ENCODE data around the gene LCE3D. TPM values are rescaled to one million over a fixed set of nuclear protein-coding genes. Genes with fewer than 3 reads are reported as not detected.

Gene LCE3D
- total RNA-seq (2021): not detected in 3 replicates
- not detected for Bru-seq, nascent RNA
- long read RNA-seq, experiment 1: 0 reads
- long read RNA-seq, experiment 2: 0 reads
- long read RNA-seq, experiment 3: 0 reads

GRCh38 chr1:152580433-152580832 lies at the start of gene LCE3D:
Gene LCE3D, minus strand, starts transcription at chr1:152580516. Its CDS starts 580 bp downstream, at chr1:152579936.
- POLR2A ChIA-PET: no interaction called here
- Mint-ChIP-seq H3K4me1 (no peaks in the 10 kb centered on the region), H3K27ac (no peak within 1 kb of the TSS), H3K27me3 (ENCODE audit: low read depth) (peaks cover 7% of the 10 kb centered on the region), H3K36me3 (peaks cover 67% of the 10 kb centered on the region), H3K9me3 (peaks cover 77% of the 10 kb centered on the region), H3K4me3 (no peak within 1 kb of the TSS)
- no peak for TF ChIP-seq SP1 (CRISPR knock-in tag; conservative IDR thresholded peaks at IDR 0.05)
- no peak for TF ChIP-seq RELA (CRISPR knock-in tag; IDR thresholded peaks at IDR 0.05; ENCODE audit: borderline replicate concordance)
- TF ChIP-seq SOX15 (CRISPR knock-in tag; IDR thresholded peaks at IDR 0.05): no peak
- no peak for TF ChIP-seq MXD4 (CRISPR knock-in tag; IDR thresholded peaks at IDR 0.05; ENCODE audit: borderline replicate concordance)
- TF ChIP-seq HMGXB4 (CRISPR knock-in tag; IDR thresholded peaks at IDR 0.05): no peak
- TF ChIP-seq FOXK1 (CRISPR knock-in tag; IDR thresholded peaks at IDR 0.05): no peak
- TF ChIP-seq ZNF232 (CRISPR knock-in tag; IDR thresholded peaks at IDR 0.05): no peak
- TF ChIP-seq RORB (CRISPR knock-in tag; IDR thresholded peaks at IDR 0.05): no peak
- TF ChIP-seq CREM (CRISPR knock-in tag; IDR thresholded peaks at IDR 0.05): no peak
- TF ChIP-seq ZNF263 (CRISPR knock-in tag; IDR thresholded peaks at IDR 0.05; ENCODE audit: low read depth): no peak
- TF ChIP-seq ZNF281 (CRISPR knock-in tag; IDR thresholded peaks at IDR 0.05): no peak
- DNase-seq (ENCODE audit: low spot score): no peak
- CTCF ChIA-PET: no interaction called here
- ATAC-seq: no peak

GRCh38 chr1:152626744-152627143 lies 46.4 kb upstream of the LCE3D start:
- Mint-ChIP-seq H3K36me3 (peaks cover 73% of the 10 kb centered on the region), H3K27ac (no peak overlapping the region), H3K4me1 (no peaks in the 10 kb centered on the region), H3K4me3 (no peak overlapping the region), H3K9me3 (peaks cover 82% of the 10 kb centered on the region), H3K27me3 (ENCODE audit: low read depth) (peaks cover 13% of the 10 kb centered on the region; the same call in 1 of the 2 replicates)
- ATAC-seq: no peak
- CTCF ChIA-PET: no interaction called here
- DNase-seq (ENCODE audit: low spot score): no peak
- POLR2A ChIA-PET: no interaction called here
- TF ChIP-seq NR3C1 (CRISPR knock-in tag; conservative IDR thresholded peaks at IDR 0.05; ENCODE audit: low read depth): no peak
- TF ChIP-seq JAZF1 (CRISPR knock-in tag; IDR thresholded peaks at IDR 0.05): no peak
- TF ChIP-seq KAT7 (CRISPR knock-in tag; IDR thresholded peaks at IDR 0.05; ENCODE audit: borderline replicate concordance): no peak
- TF ChIP-seq SP1 (CRISPR knock-in tag; conservative IDR thresholded peaks at IDR 0.05): no peak
- TF ChIP-seq FOXK1 (CRISPR knock-in tag; IDR thresholded peaks at IDR 0.05): no peak
- no peak for TF ChIP-seq ZNF416 (CRISPR knock-in tag; IDR thresholded peaks at IDR 0.05)
- no peak for TF ChIP-seq RELA (CRISPR knock-in tag; IDR thresholded peaks at IDR 0.05; ENCODE audit: borderline replicate concordance)
- no peak for TF ChIP-seq CTCF (IDR thresholded peaks at IDR 0.05)
- no peak for TF ChIP-seq ZNF219 (CRISPR knock-in tag; IDR thresholded peaks at IDR 0.05; ENCODE audit: borderline replicate concordance)
- TF ChIP-seq SMAD4 (CRISPR knock-in tag; IDR thresholded peaks at IDR 0.05): no peak
- no peak for TF ChIP-seq TEAD4 (CRISPR knock-in tag; IDR thresholded peaks at IDR 0.05)
- TF ChIP-seq ZNF671 (CRISPR knock-in tag; IDR thresholded peaks at IDR 0.05): no peak
- TF ChIP-seq CREM (CRISPR knock-in tag; IDR thresholded peaks at IDR 0.05): no peak
- no peak for TF ChIP-seq ZMAT4 (CRISPR knock-in tag; IDR thresholded peaks at IDR 0.05)

Data from WTC11 (cell line).